ENCODE measurements around the gene PLIN5. TPM values are rescaled to one million over a fixed set of nuclear protein-coding genes. Genes with fewer than 3 reads are reported as not detected.

The PLIN5 gene
- total RNA-seq, 1 donor from 2014 or later: 4.3 TPM

GRCh38 chr19:4501691-4502090, 33.3 kb downstream of the PLIN5 start:
- no peak for DNase-seq (ENCODE audit: extremely low spot score, unreplicated experiment)
- Mint-ChIP-seq H3K4me1 (ENCODE audit: unreplicated experiment) (no peaks in the 10 kb centered on the region), H3K27ac (no peak overlapping the region), H3K27me3 (no peaks in the 10 kb centered on the region), H3K9me3 (no peaks in the 10 kb centered on the region), H3K4me3 (no peak overlapping the region), H3K36me3 (peaks cover 7% of the 10 kb centered on the region)
- TF ChIP-seq CTCF (conservative IDR thresholded peaks at IDR 0.05): no peak

- H3K36me3 Mint-ChIP-seq: peaks cover under 1% of the 10 kb centered on the region
- no peak overlapping the region for H3K27ac Mint-ChIP-seq
- no peak overlapping the region for H3K4me3 Mint-ChIP-seq
Observed at GRCh38 chr19:4500841-4501591, 34.0 kb downstream of the PLIN5 start.

GRCh38 chr19:4499855-4500254, 35.2 kb downstream of the PLIN5 start:
- Mint-ChIP-seq H3K27ac (no peak overlapping the region), H3K36me3 (no peaks in the 10 kb centered on the region), H3K27me3 (no peaks in the 10 kb centered on the region), H3K4me3 (no peak overlapping the region), H3K9me3 (no peaks in the 10 kb centered on the region), H3K4me1 (ENCODE audit: unreplicated experiment) (no peaks in the 10 kb centered on the region)
- no peak for TF ChIP-seq CTCF (conservative IDR thresholded peaks at IDR 0.05)
- no peak for DNase-seq (ENCODE audit: extremely low spot score, unreplicated experiment)

More at GRCh38 chr19:4500841-4501591, 34.0 kb downstream of the PLIN5 start:
- H3K9me3 Mint-ChIP-seq: no peaks in the 10 kb centered on the region
- no peak for TF ChIP-seq CTCF (conservative IDR thresholded peaks at IDR 0.05)
- no peak for DNase-seq (ENCODE audit: extremely low spot score, unreplicated experiment)
- no peaks in the 10 kb centered on the region for H3K4me1 Mint-ChIP-seq (ENCODE audit: unreplicated experiment)
- no peaks in the 10 kb centered on the region for H3K27me3 Mint-ChIP-seq

GRCh38 chr19:4499318-4499717, 35.7 kb downstream of the PLIN5 start:
- no peak for TF ChIP-seq CTCF (conservative IDR thresholded peaks at IDR 0.05)
- Mint-ChIP-seq H3K36me3 (no peaks in the 10 kb centered on the region), H3K27ac (no peak overlapping the region)

GRCh38 chr19:4498694-4499093, 36.3 kb downstream of the PLIN5 start:
- H3K27me3 Mint-ChIP-seq: no peaks in the 10 kb centered on the region
- no peak overlapping the region for H3K4me3 Mint-ChIP-seq
- H3K4me1 Mint-ChIP-seq (ENCODE audit: unreplicated experiment): no peaks in the 10 kb centered on the region
- no peak for TF ChIP-seq CTCF (conservative IDR thresholded peaks at IDR 0.05)
- DNase-seq (ENCODE audit: extremely low spot score, unreplicated experiment): no peak
- no peak overlapping the region for H3K27ac Mint-ChIP-seq
- no peaks in the 10 kb centered on the region for H3K9me3 Mint-ChIP-seq
- H3K36me3 Mint-ChIP-seq: no peaks in the 10 kb centered on the region

More at GRCh38 chr19:4499318-4499717, 35.7 kb downstream of the PLIN5 start:
- no peak for DNase-seq (ENCODE audit: extremely low spot score, unreplicated experiment)
- Mint-ChIP-seq H3K4me1 (ENCODE audit: unreplicated experiment) (no peaks in the 10 kb centered on the region), H3K27me3 (no peaks in the 10 kb centered on the region), H3K4me3 (no peak overlapping the region), H3K9me3 (no peaks in the 10 kb centered on the region)

Measured in type B pancreatic cell (in vitro differentiated cells).